Hematopoietic multipotent progenitor cell treated with erythropoietin and hydrocortisone succinate and interleukin-3 and kit ligand, for 17 days (in vitro differentiated cells): ENCODE measurements around the gene PCDHGA4.
"Not testable (repeated sequence)": the region's sequence is repeated elsewhere in the genome, so short reads cannot be mapped to it uniquely, and the experiment has no call there.

Experiments
- DNase-seq: peaks from one replicate; pipeline ENCODE4 v3.0.0-alpha.2; 2015; ENCODE audit warnings: low spot score

Gene PCDHGA4

GRCh38 chr5:141349917-141350619 is 4.8 kb upstream of the PCDHGA4 start, which contains the start of gene PCDHGB1:
PCDHGB1 (plus strand) TSS chr5:141350099; CDS start chr5:141350261, 162 bp downstream.
- no peak for DNase-seq

- no peak for DNase-seq
Observed at GRCh38 chr5:141351591-141351990, 3.2 kb upstream of the PCDHGA4 start.

- no peak for DNase-seq
Observed at GRCh38 chr5:141355641-141356040, 820 bp downstream of the PCDHGA4 start.

- no peak for DNase-seq
Observed at GRCh38 chr5:141356133-141356532, 1.3 kb downstream of the PCDHGA4 start.

GRCh38 chr5:141356950-141357349 is 2.1 kb downstream of the PCDHGA4 start:
- no peak for DNase-seq

GRCh38 chr5:141359790-141360426 is 5.1 kb downstream of the PCDHGA4 start, which contains the start of gene PCDHGB2:
PCDHGB2 (plus strand) TSS chr5:141359994; CDS start chr5:141360136, 142 bp downstream.
- no peak for DNase-seq

- no peak for DNase-seq
Observed at GRCh38 chr5:141360685-141361084, 5.9 kb downstream of the PCDHGA4 start.

GRCh38 chr5:141362719-141363118 is 7.9 kb downstream of the PCDHGA4 start:
- DNase-seq: no peak

GRCh38 chr5:141363952-141364660 is 9.3 kb downstream of the PCDHGA4 start, which contains the start of gene PCDHGA5:
PCDHGA5 (plus strand) TSS chr5:141364162; CDS start chr5:141364331, 169 bp downstream.
- no peak for DNase-seq

GRCh38 chr5:141366016-141366896 is 11.4 kb downstream of the PCDHGA4 start:
- DNase-seq: no peak

- DNase-seq: no peak
Observed at GRCh38 chr5:141369994-141370848, 15.4 kb downstream of the PCDHGA4 start, which contains the start of gene PCDHGB3. PCDHGB3 (plus strand) TSS chr5:141370242; CDS start chr5:141370395, 153 bp downstream.

GRCh38 chr5:141371572-141372475 is 17.0 kb downstream of the PCDHGA4 start:
- no peak for DNase-seq

- DNase-seq: no peak
Observed at GRCh38 chr5:141373673-141374317, 19.0 kb downstream of the PCDHGA4 start, which contains the start of gene PCDHGA6. PCDHGA6 (plus strand) TSS chr5:141373891; CDS start chr5:141374084, 193 bp downstream.

GRCh38 chr5:141374627-141375026 is 19.8 kb downstream of the PCDHGA4 start:
- no peak for DNase-seq

GRCh38 chr5:141375444-141376155 is 20.8 kb downstream of the PCDHGA4 start:
- not testable (repeated sequence) for DNase-seq

- no peak for DNase-seq
Observed at GRCh38 chr5:141382469-141383294, 27.9 kb downstream of the PCDHGA4 start, which contains the start of gene PCDHGA7. PCDHGA7 (plus strand) TSS chr5:141382742; CDS start chr5:141382900, 158 bp downstream.

- DNase-seq: no peak
Observed at GRCh38 chr5:141383345-141383744, 28.5 kb downstream of the PCDHGA4 start.
